Gastroesophageal sphincter (tissue), 4 donors: ENCODE data around the gene GLRA3. TPM values are rescaled to one million over a fixed set of nuclear protein-coding genes. Genes with fewer than 3 reads are reported as not detected.

Experiments used
- ATAC-seq: fragments of 150-250 bp; one replicate; pipeline ENCODE4 v1.9.1; 2016; ENCODE audit warnings: mild to moderate bottlenecking, moderate library complexity
- H3K27ac ChIP-seq, 4 donors: fragments of 200-600 bp; sonication (generic) in 3 of 4; 1 replicate in 3 of 4; 2 replicates in 1 of 4; pipeline ENCODE4 v1.5.1; 2016 to 2019
- H3K27me3 ChIP-seq: fragments of 200-600 bp; sonication (generic); one replicate; pipeline ENCODE4 v1.5.1; 2019
- H3K36me3 ChIP-seq, 2 donors: fragments of 200-600 bp; sonication (generic); one replicate each; pipeline ENCODE4 v1.5.1; 2019; ENCODE audit warnings: control low read depth in 1 of 2
- H3K4me1 ChIP-seq, 3 donors: fragments of 200-600 bp; sonication (generic); 1 replicate in 2 of 3; 2 replicates in 1 of 3; pipeline ENCODE4 v1.5.1; 2016 to 2019; ENCODE audit warnings: control low read depth in 2 of 3
- H3K4me3 ChIP-seq, 2 donors: fragments of 200-600 bp; sonication (generic); one replicate each; pipeline ENCODE4 v1.5.1; 2019; ENCODE audit warnings: mild to moderate bottlenecking in 1 of 2, moderate library complexity in 1 of 2
- H3K9me3 ChIP-seq, 3 donors: fragments of 200-600 bp; sonication (generic); one replicate each; pipeline ENCODE4 v1.5.1; 2017 to 2019; ENCODE audit warnings: control low read depth in 2 of 3
- CTCF ChIP-seq, 4 experiments: fragments of 200-600 bp in 2 of 4; fragments of 450-650 bp in 2 of 4; sonication (generic) in 1 of 4; IDR thresholded peaks; one replicate each; pipeline ENCODE4 v1.5.1; 2017 to 2019; ENCODE audit warnings: antibody characterized with exemption in 4 of 4, mild to moderate bottlenecking in 2 of 4, moderate library complexity in 2 of 4
- EP300 ChIP-seq: sonication (generic); formaldehyde crosslinking; IDR thresholded peaks from one replicate; pipeline ENCODE4 v1.6.1; 2017; ENCODE audit warnings: antibody characterized with exemption, mild to moderate bottlenecking
- POLR2A ChIP-seq, 2 donors: fragments of 450-650 bp; IDR thresholded peaks; one replicate each; pipeline ENCODE4 v1.6.1; 2017; ENCODE audit warnings: antibody characterized with exemption in 2 of 2, mild to moderate bottlenecking in 2 of 2, moderate library complexity in 1 of 2
- POLR2AphosphoS5 ChIP-seq: sonication (generic); formaldehyde crosslinking; IDR thresholded peaks from one replicate; pipeline ENCODE4 v1.6.1; 2017; ENCODE audit warnings: antibody characterized with exemption
- WGBS, 2 donors: methylation state at CpG; one replicate each; pipeline ENCODE4 v1.1.5; 2018; ENCODE audit warnings: low coverage in 1 of 2; 5-methylcytosine and 5-hydroxymethylcytosine counted together
- total RNA-seq, 4 donors: library from RNA; depleted of rRNA; stranded (reverse); fragments of >200 nt; gene quantifications; one replicate each; pipeline ENCODE4 v1.1.0, GENCODE V29; 2016

The GLRA3 gene
- total RNA-seq, 4 donors from 2014 or later: 0.13 TPM; not detected in 3

GRCh38 chr4:174856926-174857800 is 28.1 kb upstream of the GLRA3 start:
- Histone ChIP-seq H3K27me3 (no peaks in the 10 kb centered on the region), H3K27ac (no peak overlapping the region), H3K9me3 (no peaks in the 10 kb centered on the region), H3K4me3 (no peak overlapping the region), H3K36me3 (no peaks in the 10 kb centered on the region), H3K4me1 (no peaks in the 10 kb centered on the region)
- no peak for ATAC-seq
- 21 to 51% methylated on average over 2 to 3 of the region's 3 CpGs for WGBS, 2 donors
- TF ChIP-seq EP300: no peak
- TF ChIP-seq POLR2A (IDR thresholded peaks at IDR 0.05): no peak
- no peak for TF ChIP-seq POLR2AphosphoS5
- no peak for TF ChIP-seq CTCF (IDR thresholded peaks at IDR 0.05)

DNA sequence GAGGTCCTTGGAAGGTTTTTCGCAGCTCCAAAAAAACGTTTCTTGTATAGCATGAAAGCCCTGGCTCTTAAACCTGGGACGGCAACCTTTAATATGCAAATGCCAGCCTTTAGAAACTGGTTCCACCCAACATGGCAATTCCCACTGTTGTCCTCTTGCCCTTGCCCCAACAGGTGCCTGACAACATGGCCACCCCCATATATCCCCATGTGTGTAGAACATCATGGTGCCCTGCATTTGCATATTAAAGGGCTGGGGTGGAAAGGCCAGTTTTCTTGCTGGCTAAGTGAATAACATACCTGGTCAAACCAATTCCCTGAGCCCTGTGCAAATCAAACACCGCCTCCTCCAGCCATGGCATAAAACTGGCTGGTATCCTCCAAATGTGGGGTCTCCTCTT is 26.0 kb upstream of the GLRA3 start:
- WGBS, 2 donors: 50% methylated on average over 4 of the region's 4 CpGs; no CpG with 5 or more reads in 1 of the 2 donors
- no peaks in the 10 kb centered on the region for H3K27me3 ChIP-seq
- H3K36me3 ChIP-seq: no peaks in the 10 kb centered on the region
- ATAC-seq: no peak
- H3K4me1 ChIP-seq: no peaks in the 10 kb centered on the region
- H3K27ac ChIP-seq: no peak overlapping the region
- H3K9me3 ChIP-seq: no peaks in the 10 kb centered on the region
- no peak overlapping the region for H3K4me3 ChIP-seq
- TF ChIP-seq POLR2A (IDR thresholded peaks at IDR 0.05): no peak
- TF ChIP-seq CTCF (IDR thresholded peaks at IDR 0.05): no peak
- no peak for TF ChIP-seq POLR2AphosphoS5
- no peak for TF ChIP-seq EP300

DNA sequence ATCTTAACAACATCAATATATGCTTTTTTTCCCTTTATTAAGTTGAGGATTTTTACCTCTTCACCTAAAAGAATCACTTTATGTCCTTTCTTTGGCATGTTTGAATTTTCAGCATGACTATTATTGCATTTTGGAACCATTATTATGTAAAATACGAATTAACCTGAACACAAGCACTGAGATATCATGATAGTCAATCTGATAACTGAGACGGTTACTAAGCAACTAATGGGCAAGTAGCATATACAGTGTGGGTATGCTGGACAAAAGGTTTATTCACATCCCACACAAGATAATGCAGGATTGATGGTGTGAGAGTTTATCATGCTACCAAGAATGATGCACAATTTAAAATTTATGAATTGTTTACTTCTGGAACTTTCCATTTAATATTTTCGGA is 24.6 kb upstream of the GLRA3 start:
- H3K27ac ChIP-seq: no peak overlapping the region
- H3K27me3 ChIP-seq: no peaks in the 10 kb centered on the region
- TF ChIP-seq POLR2A (IDR thresholded peaks at IDR 0.05) (no peak), POLR2AphosphoS5 (no peak), CTCF (IDR thresholded peaks at IDR 0.05) (no peak), EP300 (no peak)
- H3K4me1 ChIP-seq: no peaks in the 10 kb centered on the region
- H3K4me3 ChIP-seq: no peak overlapping the region
- 61 to 86% methylated on average over 3 of the region's 3 CpGs for WGBS, 2 donors
- ATAC-seq: no peak
- no peaks in the 10 kb centered on the region for H3K9me3 ChIP-seq
- no peaks in the 10 kb centered on the region for H3K36me3 ChIP-seq

DNA sequence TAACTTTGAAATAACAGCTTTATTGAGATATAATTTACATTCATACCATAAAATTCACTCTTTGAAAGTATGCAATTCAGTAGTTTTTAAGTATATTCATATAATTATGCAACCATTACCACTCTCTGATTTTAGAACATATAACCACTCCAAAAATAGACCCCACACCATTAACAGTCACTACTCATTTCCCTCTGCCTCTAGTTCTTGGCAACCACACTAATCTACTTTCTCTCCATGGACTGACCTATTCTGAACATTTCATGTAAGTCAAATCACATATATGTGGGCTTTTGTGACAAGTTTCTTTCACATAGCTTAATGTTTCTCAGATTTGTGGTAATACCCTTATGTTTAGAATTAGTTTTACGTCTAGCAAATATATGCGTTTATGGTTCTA is 19.5 kb upstream of the GLRA3 start:
- H3K9me3 ChIP-seq: no peaks in the 10 kb centered on the region
- no peak overlapping the region for H3K27ac ChIP-seq
- no peaks in the 10 kb centered on the region for H3K4me1 ChIP-seq
- no peak overlapping the region for H3K4me3 ChIP-seq
- ATAC-seq: no peak
- no peaks in the 10 kb centered on the region for H3K27me3 ChIP-seq
- WGBS, 2 donors: 78 to 100% methylated on average over 2 of the region's 2 CpGs
- H3K36me3 ChIP-seq: no peaks in the 10 kb centered on the region
- no peak for TF ChIP-seq EP300
- no peak for TF ChIP-seq POLR2A (IDR thresholded peaks at IDR 0.05)
- no peak for TF ChIP-seq POLR2AphosphoS5
- no peak for TF ChIP-seq CTCF (IDR thresholded peaks at IDR 0.05)

- ATAC-seq: no peak
- H3K36me3 ChIP-seq: no peaks in the 10 kb centered on the region
- 54 to 60% methylated on average over 2 of the region's 2 CpGs for WGBS, 2 donors
- TF ChIP-seq CTCF (IDR thresholded peaks at IDR 0.05) (no peak), POLR2A (IDR thresholded peaks at IDR 0.05) (no peak), POLR2AphosphoS5 (no peak), EP300 (no peak)
- H3K27ac ChIP-seq: no peak overlapping the region
- no peak overlapping the region for H3K4me3 ChIP-seq
- no peaks in the 10 kb centered on the region for H3K9me3 ChIP-seq
- H3K27me3 ChIP-seq: no peaks in the 10 kb centered on the region
- H3K4me1 ChIP-seq: no peaks in the 10 kb centered on the region
Measured at GRCh38 chr4:174847801-174848427, 18.9 kb upstream of the GLRA3 start.
